SU-DHL-6 (cell line): Measurements from ENCODE around the gene ELFN2.

Experiments
- H2AFZ ChIP-seq: fragments of 200-600 bp; sonication (generic); 2 replicates; pipeline ENCODE4 v1.6.1; 2014; ENCODE audit warnings: low read depth, mild to moderate bottlenecking, moderate library complexity, mixed read lengths, antibody characterized with exemption, low read length; ENCODE audit not compliant: severe bottlenecking
- H3F3A ChIP-seq: fragments of 200-600 bp; shearing (Covaris generic); 2 replicates; pipeline ENCODE4 v1.6.0; 2016; ENCODE audit warnings: antibody characterized with exemption, mild to moderate bottlenecking; ENCODE audit not compliant: insufficient read depth
- H3K27ac ChIP-seq: fragments of 200-600 bp; sonication (generic); 2 replicates; pipeline ENCODE4 v1.5.1; 2016; ENCODE audit warnings: low read depth, mild to moderate bottlenecking, low read length, moderate library complexity, mixed read lengths
- H3K27me3 ChIP-seq: fragments of 200-600 bp; sonication (generic), shearing (Covaris generic); 2 replicates; pipeline ENCODE4 v1.6.0; 2014; ENCODE audit warnings: mild to moderate bottlenecking, low read length
- H3K36me3 ChIP-seq: fragments of 200-600 bp; sonication (generic); 2 replicates; pipeline ENCODE4 v1.6.1; 2014; ENCODE audit warnings: mild to moderate bottlenecking, low read length, mixed read lengths
- H3K4me2 ChIP-seq: fragments of 300-600, 200-600 bp; shearing (Covaris generic), sonication (generic); 2 replicates; pipeline ENCODE4 v1.6.0; 2014; ENCODE audit warnings: low read length, low read depth, mild to moderate bottlenecking; ENCODE audit not compliant: poor library complexity, severe bottlenecking
- H3K4me3 ChIP-seq: fragments of 200-600 bp; sonication (generic); 2 replicates; pipeline ENCODE4 v1.5.1; 2014; ENCODE audit warnings: antibody characterized with exemption, low read length, mild to moderate bottlenecking, mixed read lengths; ENCODE audit not compliant: insufficient read depth, poor library complexity, severe bottlenecking
- H3K79me2 ChIP-seq: fragments of 200-600 bp; sonication (generic); 2 replicates; pipeline ENCODE4 v1.6.1; 2014; ENCODE audit warnings: mild to moderate bottlenecking, low read length, moderate library complexity; ENCODE audit not compliant: insufficient read depth
- H3K9ac ChIP-seq: fragments of 200-600 bp; sonication (generic); 2 replicates; pipeline ENCODE4 v1.7.0; 2014; ENCODE audit warnings: mild to moderate bottlenecking, low read length
- H3K9me2 ChIP-seq: fragments of 200-600 bp; sonication (generic); replicated peaks from 2 replicates; pipeline ENCODE4 v1.6.1; 2014; ENCODE audit warnings: low read length; ENCODE audit not compliant: insufficient read depth
- H3K9me3 ChIP-seq: fragments of 200-600 bp; sonication (generic); 2 replicates; pipeline ENCODE4 v1.6.1; 2014; ENCODE audit warnings: low read length, mixed read lengths; ENCODE audit not compliant: insufficient read depth
- H4K20me1 ChIP-seq: fragments of 200-600 bp; sonication (generic); 2 replicates; pipeline ENCODE4 v1.6.1; 2014; ENCODE audit warnings: low read depth, mild to moderate bottlenecking, antibody characterized with exemption, low read length, moderate library complexity, mixed read lengths
- EZH2phosphoT487 ChIP-seq: fragments of 200-600 bp; sonication (generic), shearing (Covaris generic); conservative IDR thresholded peaks from 2 replicates; pipeline ENCODE4 v1.6.1; 2018; ENCODE audit warnings: mild to moderate bottlenecking, antibody characterized with exemption, low read length, moderate library complexity, mixed read lengths
- TF ChIP-seq, protein P1 (sequence below): fragments of 200-600 bp; sonication (generic); IDR thresholded peaks from one replicate; pipeline ENCODE4 v1.5.1; 2017; ENCODE audit warnings: antibody characterized with exemption, mild to moderate bottlenecking, low read length, moderate library complexity; ENCODE audit not compliant: insufficient read depth, poor library complexity, severe bottlenecking

Gene ELFN2

DNA sequence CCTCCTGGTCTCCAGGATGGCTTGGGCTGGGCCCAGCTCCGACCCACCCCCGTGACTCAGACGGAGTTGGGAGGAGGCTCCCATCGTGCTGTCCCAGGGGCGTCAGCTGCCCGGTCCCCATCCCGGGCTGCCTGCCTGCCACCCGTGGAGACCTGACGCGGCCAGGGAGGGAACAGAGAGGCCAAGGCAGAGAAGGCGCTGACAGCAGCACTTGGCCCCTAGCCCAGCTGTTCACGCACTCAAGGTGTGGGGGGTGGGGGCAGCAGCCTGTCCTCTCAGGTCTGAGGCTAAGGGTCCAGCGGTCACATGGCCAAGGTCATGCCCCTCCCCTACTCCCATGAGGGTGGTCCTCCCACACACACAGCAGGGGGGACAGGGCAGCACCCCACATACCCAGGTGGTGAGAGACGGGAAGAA is 48.6 kb downstream of the ELFN2 start:
- no peaks in the 10 kb centered on the region for H3K79me2 ChIP-seq
- no peaks in the 10 kb centered on the region for H3K27me3 ChIP-seq
- TF ChIP-seq, protein P1, sequence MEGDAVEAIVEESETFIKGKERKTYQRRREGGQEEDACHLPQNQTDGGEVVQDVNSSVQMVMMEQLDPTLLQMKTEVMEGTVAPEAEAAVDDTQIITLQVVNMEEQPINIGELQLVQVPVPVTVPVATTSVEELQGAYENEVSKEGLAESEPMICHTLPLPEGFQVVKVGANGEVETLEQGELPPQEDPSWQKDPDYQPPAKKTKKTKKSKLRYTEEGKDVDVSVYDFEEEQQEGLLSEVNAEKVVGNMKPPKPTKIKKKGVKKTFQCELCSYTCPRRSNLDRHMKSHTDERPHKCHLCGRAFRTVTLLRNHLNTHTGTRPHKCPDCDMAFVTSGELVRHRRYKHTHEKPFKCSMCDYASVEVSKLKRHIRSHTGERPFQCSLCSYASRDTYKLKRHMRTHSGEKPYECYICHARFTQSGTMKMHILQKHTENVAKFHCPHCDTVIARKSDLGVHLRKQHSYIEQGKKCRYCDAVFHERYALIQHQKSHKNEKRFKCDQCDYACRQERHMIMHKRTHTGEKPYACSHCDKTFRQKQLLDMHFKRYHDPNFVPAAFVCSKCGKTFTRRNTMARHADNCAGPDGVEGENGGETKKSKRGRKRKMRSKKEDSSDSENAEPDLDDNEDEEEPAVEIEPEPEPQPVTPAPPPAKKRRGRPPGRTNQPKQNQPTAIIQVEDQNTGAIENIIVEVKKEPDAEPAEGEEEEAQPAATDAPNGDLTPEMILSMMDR: no peak
- no peak for TF ChIP-seq EZH2phosphoT487
- H4K20me1 ChIP-seq: no peaks in the 10 kb centered on the region
- H3K9me3 ChIP-seq: no peaks in the 10 kb centered on the region
- H2AFZ ChIP-seq: no peak overlapping the region
- no peak overlapping the region for H3K4me3 ChIP-seq
- no peak overlapping the region for H3K27ac ChIP-seq
- no peaks in the 10 kb centered on the region for H3K36me3 ChIP-seq
- H3K9ac ChIP-seq: no peak overlapping the region
- H3K4me2 ChIP-seq: no peak overlapping the region
- no peaks in the 10 kb centered on the region for H3K9me2 ChIP-seq
- no peaks in the 10 kb centered on the region for H3F3A ChIP-seq

- H3F3A ChIP-seq: no peaks in the 10 kb centered on the region
- H3K4me3 ChIP-seq: no peak overlapping the region
- no peak overlapping the region for H3K9ac ChIP-seq
- no peak overlapping the region for H3K27ac ChIP-seq
- no peaks in the 10 kb centered on the region for H3K36me3 ChIP-seq
- no peaks in the 10 kb centered on the region for H4K20me1 ChIP-seq
- H3K9me2 ChIP-seq: no peaks in the 10 kb centered on the region
- H2AFZ ChIP-seq: no peak overlapping the region
- H3K79me2 ChIP-seq: no peaks in the 10 kb centered on the region
- no peaks in the 10 kb centered on the region for H3K27me3 ChIP-seq
- no peaks in the 10 kb centered on the region for H3K9me3 ChIP-seq
- no peak overlapping the region for H3K4me2 ChIP-seq
- TF ChIP-seq EZH2phosphoT487: no peak
- TF ChIP-seq, protein P1: no peak
Observed at GRCh38 chr22:37377927-37378326, 49.4 kb downstream of the ELFN2 start.

DNA sequence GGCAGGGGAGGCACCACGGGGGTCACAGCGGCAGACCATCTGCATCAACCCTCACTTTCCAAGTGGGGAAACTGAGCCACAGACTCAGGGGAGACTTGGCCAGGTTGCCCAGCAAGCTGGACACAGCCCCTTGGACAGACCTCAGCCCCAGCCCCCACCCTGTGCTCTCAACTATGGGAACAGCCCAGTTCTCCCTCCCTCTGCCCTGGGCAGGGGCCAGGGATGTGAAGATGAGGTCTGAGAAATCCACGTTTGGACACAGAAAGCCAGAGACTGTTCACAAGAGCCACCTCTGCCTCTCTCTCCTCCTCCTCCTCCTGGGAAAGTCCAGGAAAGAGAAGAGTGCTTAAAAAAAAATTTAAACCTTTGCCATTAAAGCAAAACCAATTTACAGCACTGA is 50.1 kb downstream of the ELFN2 start:
- H3K4me3 ChIP-seq: no peak overlapping the region
- H3K9me2 ChIP-seq: no peaks in the 10 kb centered on the region
- H3K9me3 ChIP-seq: no peaks in the 10 kb centered on the region
- H2AFZ ChIP-seq: no peak overlapping the region
- no peaks in the 10 kb centered on the region for H3K27me3 ChIP-seq
- no peaks in the 10 kb centered on the region for H3K79me2 ChIP-seq
- H3K27ac ChIP-seq: no peak overlapping the region
- H3K4me2 ChIP-seq: no peak overlapping the region
- no peak for TF ChIP-seq EZH2phosphoT487
- TF ChIP-seq, protein P1: no peak
- H3F3A ChIP-seq: no peaks in the 10 kb centered on the region
- no peaks in the 10 kb centered on the region for H4K20me1 ChIP-seq
- H3K36me3 ChIP-seq: no peaks in the 10 kb centered on the region
- no peak overlapping the region for H3K9ac ChIP-seq
